Activated naive CD4-positive, alpha-beta T cell treated with anti-CD3 and anti-CD28 coated beads, Interleukin-2, amount 10 ng/mL, durations not matched to agents 7 days and 5 days (primary cell): ENCODE measurements around the gene PBOV1.

Experiments
- CTCF ChIA-PET: fragments of 350-600 bp; sonication (Branson Sonifier 250); formaldehyde crosslinking; loops from one replicate; lab custom pipeline; 2021; ENCODE audit warnings: antibody characterized with exemption; lab: Charles Lee
- DNase-seq: peaks from one replicate; pipeline ENCODE4 v3.0.0-alpha.2; 2020
- H3K27ac Mint-ChIP-seq: one replicate; pipeline ENCODE4 v1.8.0; 2021; ENCODE audit warnings: mild to moderate bottlenecking, moderate library complexity, mixed read lengths
- H3K27me3 Mint-ChIP-seq: one replicate; pipeline ENCODE4 v1.8.0; 2021; ENCODE audit warnings: mild to moderate bottlenecking, mixed read lengths
- H3K36me3 Mint-ChIP-seq: one replicate; pipeline ENCODE4 v1.8.0; 2021; ENCODE audit warnings: mixed read lengths
- H3K4me1 Mint-ChIP-seq: one replicate; pipeline ENCODE4 v1.8.0; 2021; ENCODE audit warnings: mixed read lengths
- H3K4me3 Mint-ChIP-seq: one replicate; pipeline ENCODE4 v1.8.0; 2021; ENCODE audit warnings: mild to moderate bottlenecking, moderate library complexity, mixed read lengths
- H3K9me3 Mint-ChIP-seq: one replicate; pipeline ENCODE4 v1.8.0; 2021; ENCODE audit warnings: mixed read lengths

PBOV1 gene

GRCh38 chr6:138206862-138207261 lies 11.4 kb downstream of the PBOV1 start:
- Mint-ChIP-seq H3K27me3 (no peaks in the 10 kb centered on the region), H3K4me3 (no peak overlapping the region), H3K4me1 (no peaks in the 10 kb centered on the region), H3K27ac (no peak overlapping the region), H3K9me3 (no peaks in the 10 kb centered on the region), H3K36me3 (no peaks in the 10 kb centered on the region)
- CTCF ChIA-PET = no interaction called here
- no peak for DNase-seq

GRCh38 chr6:138205437-138206094 lies 12.7 kb downstream of the PBOV1 start:
- DNase-seq = no peak
- Mint-ChIP-seq H3K36me3 (no peaks in the 10 kb centered on the region), H3K27ac (no peak overlapping the region), H3K4me1 (no peaks in the 10 kb centered on the region), H3K9me3 (no peaks in the 10 kb centered on the region), H3K4me3 (no peak overlapping the region), H3K27me3 (no peaks in the 10 kb centered on the region)
- CTCF ChIA-PET = interaction anchor here (0.6 kb wide), 1 partner anchor 485 kb away, joined by 3 read pairs; no protein-coding TSS in a partner anchor

DNA sequence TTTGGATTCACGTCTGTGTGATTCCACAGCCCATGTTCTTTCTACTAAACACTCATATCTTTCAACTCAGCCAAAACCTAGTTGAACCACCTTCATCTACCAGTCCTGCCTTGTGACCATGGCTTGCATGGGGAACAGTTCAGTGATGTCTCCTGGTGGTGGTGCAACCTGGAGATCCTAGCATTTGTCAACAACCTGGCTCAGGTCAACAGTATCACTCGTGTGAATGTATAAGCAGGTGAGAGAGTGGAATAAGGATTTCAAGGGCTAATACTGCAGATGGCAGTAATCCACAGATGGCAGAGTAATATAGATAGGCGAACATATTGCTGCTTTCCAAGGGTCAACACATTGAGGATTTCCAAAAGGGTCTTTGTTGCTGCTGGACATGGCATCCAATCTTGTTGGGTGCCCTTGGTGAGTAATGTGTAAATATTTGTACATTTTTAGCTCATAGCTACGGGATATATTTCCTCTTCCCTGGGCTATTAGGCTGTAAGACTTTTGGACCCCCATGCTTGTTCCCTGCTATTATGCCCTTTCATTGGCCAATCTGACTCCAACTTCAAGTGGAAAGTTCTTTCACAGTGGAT lies 13.4 kb downstream of the PBOV1 start:
- Mint-ChIP-seq H3K27me3 (peaks cover 4% of the 10 kb centered on the region), H3K36me3 (no peaks in the 10 kb centered on the region), H3K27ac (no peak overlapping the region), H3K9me3 (no peaks in the 10 kb centered on the region), H3K4me3 (no peak overlapping the region), H3K4me1 (no peaks in the 10 kb centered on the region)
- CTCF ChIA-PET = no interaction called here
- no peak for DNase-seq

DNA sequence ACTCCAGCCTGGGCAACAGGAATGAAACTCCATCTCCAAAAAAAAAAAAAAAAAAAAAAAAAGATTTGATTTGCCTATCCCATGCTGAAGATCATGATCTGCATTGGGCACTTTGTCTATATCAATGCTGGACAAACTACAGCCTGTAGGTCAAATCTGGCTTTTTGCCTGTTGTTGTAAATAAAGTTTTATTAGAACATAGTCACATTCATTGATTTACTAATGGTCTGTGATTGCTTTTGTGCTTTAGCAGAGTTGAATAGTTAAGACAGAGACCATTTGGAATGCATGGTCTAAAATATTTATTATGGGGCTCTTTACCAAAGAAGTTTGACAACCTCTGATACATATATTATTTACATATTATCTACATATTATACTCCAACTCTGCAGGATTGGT lies 14.0 kb downstream of the PBOV1 start:
- Mint-ChIP-seq H3K27ac (no peak overlapping the region), H3K36me3 (no peaks in the 10 kb centered on the region), H3K4me1 (no peaks in the 10 kb centered on the region), H3K27me3 (peaks cover 4% of the 10 kb centered on the region), H3K9me3 (no peaks in the 10 kb centered on the region), H3K4me3 (no peak overlapping the region)
- CTCF ChIA-PET = no interaction called here
- DNase-seq = no peak

GRCh38 chr6:138203315-138203714 lies 15.0 kb downstream of the PBOV1 start:
- H3K4me1 Mint-ChIP-seq = no peaks in the 10 kb centered on the region
- CTCF ChIA-PET = no interaction called here
- H3K4me3 Mint-ChIP-seq = no peak overlapping the region
- H3K27ac Mint-ChIP-seq = no peak overlapping the region
- no peak for DNase-seq
- no peaks in the 10 kb centered on the region for H3K36me3 Mint-ChIP-seq
- H3K27me3 Mint-ChIP-seq = peaks cover 4% of the 10 kb centered on the region
- no peaks in the 10 kb centered on the region for H3K9me3 Mint-ChIP-seq

DNA sequence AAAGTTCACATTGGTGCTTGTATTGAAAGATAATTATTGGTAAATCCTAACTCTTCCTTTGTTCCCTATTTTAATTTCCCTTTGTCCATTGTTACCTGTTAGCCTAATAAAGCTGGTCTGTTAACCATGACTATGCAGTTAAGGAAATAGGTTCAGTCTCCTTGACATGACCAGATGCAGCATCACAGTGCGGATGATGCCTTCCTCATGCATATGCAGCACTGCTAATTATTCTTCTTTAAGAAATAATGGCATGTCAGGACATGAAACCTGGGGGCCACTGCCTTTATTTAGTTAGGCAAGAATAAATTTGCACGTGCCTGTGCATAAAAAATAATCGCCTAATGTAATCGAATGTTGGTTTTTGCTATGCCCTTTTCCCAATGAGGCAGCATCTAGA lies 16.5 kb downstream of the PBOV1 start:
- H3K9me3 Mint-ChIP-seq = no peaks in the 10 kb centered on the region
- CTCF ChIA-PET = no interaction called here
- peaks cover 4% of the 10 kb centered on the region for H3K27me3 Mint-ChIP-seq
- no peak overlapping the region for H3K27ac Mint-ChIP-seq
- no peak overlapping the region for H3K4me3 Mint-ChIP-seq
- H3K36me3 Mint-ChIP-seq = no peaks in the 10 kb centered on the region
- no peak for DNase-seq
- H3K4me1 Mint-ChIP-seq = no peaks in the 10 kb centered on the region

DNA sequence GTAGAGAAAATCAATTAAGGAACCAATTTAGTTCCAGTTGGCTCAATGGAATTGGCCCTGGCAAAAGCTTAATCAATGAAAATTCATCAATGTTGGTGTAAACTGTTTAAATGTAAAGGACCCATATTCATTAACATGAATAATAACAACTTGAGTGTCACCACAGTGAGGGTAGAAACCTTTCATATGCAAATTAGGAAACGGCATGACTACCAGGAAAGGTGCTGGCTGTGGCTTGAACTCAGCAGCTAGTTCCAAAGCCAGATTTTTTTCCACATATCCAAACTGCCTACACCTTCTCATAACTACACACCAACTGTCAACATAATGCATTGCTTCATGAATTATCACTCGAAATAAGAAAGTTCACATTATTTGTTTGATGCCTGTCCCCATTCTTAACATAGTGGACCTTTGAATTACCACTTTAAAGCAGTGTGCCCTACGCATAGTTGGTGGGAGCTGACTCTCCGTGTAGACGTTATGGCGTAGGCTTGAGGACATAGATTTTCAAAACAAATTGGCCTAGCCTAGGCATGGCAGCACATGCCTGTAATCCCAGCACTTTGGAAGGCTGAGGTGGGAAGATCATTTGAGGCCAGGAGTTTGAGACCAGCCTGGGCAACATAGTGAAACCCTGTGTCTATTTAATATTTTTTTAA lies 19.7 kb downstream of the PBOV1 start:
- H3K9me3 Mint-ChIP-seq = no peaks in the 10 kb centered on the region
- no peaks in the 10 kb centered on the region for H3K36me3 Mint-ChIP-seq
- no peaks in the 10 kb centered on the region for H3K4me1 Mint-ChIP-seq
- H3K27ac Mint-ChIP-seq = no peak overlapping the region
- H3K4me3 Mint-ChIP-seq = no peak overlapping the region
- DNase-seq = no peak
- H3K27me3 Mint-ChIP-seq = peaks cover 4% of the 10 kb centered on the region
- CTCF ChIA-PET = no interaction called here

- no peaks in the 10 kb centered on the region for H3K9me3 Mint-ChIP-seq
- no peak for DNase-seq
- CTCF ChIA-PET = no interaction called here
- H3K27me3 Mint-ChIP-seq = peaks cover 4% of the 10 kb centered on the region
- no peaks in the 10 kb centered on the region for H3K4me1 Mint-ChIP-seq
- no peak overlapping the region for H3K4me3 Mint-ChIP-seq
- no peak overlapping the region for H3K27ac Mint-ChIP-seq
- no peaks in the 10 kb centered on the region for H3K36me3 Mint-ChIP-seq
These were observed 20.7 kb downstream of the PBOV1 start for GRCh38 chr6:138197570-138197969.

DNA sequence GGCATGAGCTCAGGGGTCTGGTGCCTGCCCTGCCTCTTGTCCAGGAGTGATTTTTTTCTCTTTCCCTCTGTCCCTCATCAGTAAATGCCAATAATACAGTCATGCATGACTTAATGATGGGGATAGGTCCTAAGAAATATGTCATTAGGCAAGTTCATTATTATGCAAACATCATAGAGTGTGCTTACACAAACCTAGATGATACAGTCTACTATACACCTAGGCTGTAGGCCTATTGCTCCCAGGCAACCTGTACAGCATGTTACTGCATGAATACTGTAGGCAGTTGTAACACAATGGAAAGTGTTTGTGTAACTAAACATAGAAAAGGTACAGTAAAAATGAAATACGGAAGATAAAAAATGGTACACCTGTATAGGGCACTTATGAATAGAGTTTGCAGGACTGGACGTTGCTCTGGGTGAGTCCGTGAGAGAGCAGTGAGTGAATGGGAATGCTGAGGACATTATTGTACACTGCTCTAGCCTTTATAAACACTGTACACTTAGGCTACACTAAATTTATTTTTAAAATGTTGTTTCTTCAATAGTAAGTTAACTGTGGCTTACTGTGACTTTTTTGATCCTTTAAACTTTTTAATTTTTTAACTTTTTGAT lies 22.1 kb downstream of the PBOV1 start:
- H3K27ac Mint-ChIP-seq = no peak overlapping the region
- no peak for DNase-seq
- H3K4me1 Mint-ChIP-seq = no peaks in the 10 kb centered on the region
- H3K27me3 Mint-ChIP-seq = peaks cover 4% of the 10 kb centered on the region
- CTCF ChIA-PET = no interaction called here
- no peaks in the 10 kb centered on the region for H3K36me3 Mint-ChIP-seq
- no peak overlapping the region for H3K4me3 Mint-ChIP-seq
- H3K9me3 Mint-ChIP-seq = no peaks in the 10 kb centered on the region

GRCh38 chr6:138194287-138194686 lies 24.0 kb downstream of the PBOV1 start:
- no peaks in the 10 kb centered on the region for H3K36me3 Mint-ChIP-seq
- H3K27ac Mint-ChIP-seq = no peak overlapping the region
- CTCF ChIA-PET = no interaction called here
- no peaks in the 10 kb centered on the region for H3K4me1 Mint-ChIP-seq
- no peak for DNase-seq
- H3K27me3 Mint-ChIP-seq = no peaks in the 10 kb centered on the region
- H3K4me3 Mint-ChIP-seq = no peak overlapping the region
- no peaks in the 10 kb centered on the region for H3K9me3 Mint-ChIP-seq

DNA sequence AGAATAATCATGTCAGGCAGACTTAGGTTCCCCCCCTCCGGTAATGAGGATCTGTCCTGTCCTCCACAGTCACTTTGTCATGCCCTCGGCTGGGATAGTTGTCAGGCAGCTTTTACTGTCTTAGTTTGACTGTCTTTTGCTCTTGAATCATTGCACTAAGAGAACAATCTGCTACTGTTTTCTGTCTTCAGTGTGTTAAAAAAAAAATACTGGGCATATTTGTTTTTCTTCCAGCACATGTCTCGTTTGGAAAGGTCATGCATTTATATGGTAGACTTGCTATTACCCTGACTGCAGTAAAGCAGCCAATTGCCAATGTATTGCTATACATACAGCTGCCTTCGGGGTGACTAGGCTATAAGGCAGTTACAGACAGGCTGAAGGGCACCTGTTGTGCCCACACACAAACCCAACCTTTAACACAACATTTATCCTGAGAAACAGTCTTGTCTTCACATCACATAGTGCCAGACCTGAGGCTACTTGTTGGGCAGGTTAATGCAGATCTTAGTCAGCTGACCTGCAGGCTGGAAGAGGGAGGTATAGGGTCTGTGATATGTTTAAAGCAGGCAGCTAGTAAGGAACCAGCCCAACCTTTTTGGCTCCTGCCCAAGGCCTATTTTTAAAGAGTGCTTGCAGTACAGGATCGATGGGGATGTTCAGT lies 29.9 kb downstream of the PBOV1 start:
- H3K4me3 Mint-ChIP-seq = no peak overlapping the region
- H3K36me3 Mint-ChIP-seq = no peaks in the 10 kb centered on the region
- DNase-seq = no peak
- H3K9me3 Mint-ChIP-seq = no peaks in the 10 kb centered on the region
- peaks cover 6% of the 10 kb centered on the region for H3K27me3 Mint-ChIP-seq
- CTCF ChIA-PET = interaction anchor here (0.6 kb wide), 1 partner anchor 919 kb away, joined by 3 read pairs; no protein-coding TSS in a partner anchor
- H3K27ac Mint-ChIP-seq = no peak overlapping the region
- no peaks in the 10 kb centered on the region for H3K4me1 Mint-ChIP-seq

- no peaks in the 10 kb centered on the region for H3K36me3 Mint-ChIP-seq
- H3K27me3 Mint-ChIP-seq = peaks cover 8% of the 10 kb centered on the region
- H3K4me1 Mint-ChIP-seq = no peaks in the 10 kb centered on the region
- no peaks in the 10 kb centered on the region for H3K9me3 Mint-ChIP-seq
- H3K27ac Mint-ChIP-seq = no peak overlapping the region
- no peak overlapping the region for H3K4me3 Mint-ChIP-seq
- DNase-seq = no peak
- CTCF ChIA-PET = no interaction called here
These were observed 31.1 kb downstream of the PBOV1 start for GRCh38 chr6:138187156-138187555.

DNA sequence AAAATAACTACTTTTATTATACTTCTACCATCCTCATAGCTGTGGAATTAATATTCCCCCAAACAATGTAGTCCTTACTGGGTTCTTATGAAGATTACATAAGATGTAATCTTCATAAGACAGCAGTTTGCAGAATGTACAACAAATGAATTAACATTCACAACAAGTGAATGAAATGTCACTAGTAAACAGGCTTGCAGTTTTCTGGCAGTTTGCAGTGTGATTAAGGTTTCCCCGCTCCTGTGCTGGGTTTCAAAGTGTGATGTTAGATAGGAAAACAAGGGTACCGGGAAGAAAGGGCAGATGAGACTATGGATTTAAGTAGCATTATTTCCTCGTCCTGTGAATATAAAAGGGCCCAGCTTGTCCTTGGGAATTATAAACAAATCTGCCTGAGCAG lies 34.1 kb downstream of the PBOV1 start:
- no peak for DNase-seq
- no peaks in the 10 kb centered on the region for H3K4me1 Mint-ChIP-seq
- H3K27ac Mint-ChIP-seq = no peak overlapping the region
- CTCF ChIA-PET = no interaction called here
- H3K27me3 Mint-ChIP-seq = peaks cover 14% of the 10 kb centered on the region
- H3K9me3 Mint-ChIP-seq = no peaks in the 10 kb centered on the region
- no peaks in the 10 kb centered on the region for H3K36me3 Mint-ChIP-seq
- no peak overlapping the region for H3K4me3 Mint-ChIP-seq

GRCh38 chr6:138183790-138184134 lies 34.5 kb downstream of the PBOV1 start:
- CTCF ChIA-PET = no interaction called here
- Mint-ChIP-seq H3K4me1 (no peaks in the 10 kb centered on the region), H3K4me3 (no peak overlapping the region), H3K27me3 (peaks cover 14% of the 10 kb centered on the region), H3K36me3 (no peaks in the 10 kb centered on the region), H3K27ac (no peak overlapping the region), H3K9me3 (no peaks in the 10 kb centered on the region)
- DNase-seq = no peak
